Uterus (tissue), 2 donors: Measurements from ENCODE around the gene CAMTA1.

Source experiments
- CTCF ChIP-seq, 4 experiments: fragments of 200-600 bp in 2 of 4; fragments of 450-650 bp in 2 of 4; sonication (generic) in 2 of 4; IDR thresholded peaks; one replicate each; pipeline ENCODE4 v1.5.1; 2016 to 2019; ENCODE audit warnings: antibody characterized with exemption in 4 of 4, mild to moderate bottlenecking in 2 of 4, moderate library complexity in 1 of 4
- POLR2A ChIP-seq, 2 donors: fragments of 450-650 bp; IDR thresholded peaks; one replicate each; pipeline ENCODE4 v1.6.1; 2016; ENCODE audit warnings: antibody characterized with exemption in 2 of 2, mild to moderate bottlenecking in 1 of 2, moderate library complexity in 1 of 2

GRCh38 chr1:7562729-7563605 is 777.7 kb downstream of the CAMTA1 start:
- no peak for TF ChIP-seq CTCF (IDR thresholded peaks at IDR 0.05)
- no peak for TF ChIP-seq POLR2A (IDR thresholded peaks at IDR 0.05)
